H1 (cell line): ENCODE data around the gene ZNF134. TPM values are rescaled to one million over a fixed set of nuclear protein-coding genes. Genes with fewer than 3 reads are reported as not detected.
A peak's percentile ranks its signal among the peaks of the same experiment; 100 is the strongest.

Experiments used
- ASH2L ChIP-seq: fragments of 200-600, 300-600 bp; sonication (generic); IDR thresholded peaks from one replicate; pipeline ENCODE4 v1.7.1; 2017; ENCODE audit warnings: low read length
- BACH1 ChIP-seq: IDR thresholded peaks from 2 replicates; pipeline ENCODE4 v1.6.1; 2012; ENCODE audit warnings: low read length, improper control_type of control experiment
- CEBPB ChIP-seq: IDR thresholded peaks from 2 replicates; pipeline ENCODE4 v1.6.1; 2012; ENCODE audit warnings: low read depth, low read length
- CREB1 ChIP-seq: IDR thresholded peaks from 2 replicates; pipeline ENCODE4 v1.6.1; 2012; ENCODE audit warnings: inconsistent platforms
- EZH2 ChIP-seq: fragments of 200-600 bp; sonication (generic); IDR thresholded peaks from 2 replicates; pipeline ENCODE4 v1.7.1; 2012; ENCODE audit warnings: low read depth, mild to moderate bottlenecking, moderate library complexity, low read length, inconsistent platforms; ENCODE audit not compliant: severe bottlenecking
- GABPA ChIP-seq: IDR thresholded peaks from 2 replicates; pipeline ENCODE4 v1.6.1; 2011; ENCODE audit warnings: mild to moderate bottlenecking, low read length, moderate library complexity, borderline replicate concordance; ENCODE audit not compliant: insufficient read depth
- GTF2F1 ChIP-seq: IDR thresholded peaks from 2 replicates; pipeline ENCODE4 v1.6.1; 2012; ENCODE audit warnings: low read depth, low read length, improper control_type of control experiment, borderline replicate concordance
- KDM1A ChIP-seq: fragments of 200-600, 300-600 bp; sonication (generic); IDR thresholded peaks from 2 replicates; pipeline ENCODE4 v1.7.1; 2016; ENCODE audit warnings: mild to moderate bottlenecking, low read length, borderline replicate concordance
- MAFK ChIP-seq: IDR thresholded peaks from 2 replicates; pipeline ENCODE4 v1.6.1; 2012; ENCODE audit warnings: low read depth, mild to moderate bottlenecking, improper control_type of control experiment, low read length
- RBBP5 ChIP-seq: IDR thresholded peaks from 2 replicates; pipeline ENCODE4 v1.7.1; 2012; ENCODE audit warnings: low read depth, mild to moderate bottlenecking, inconsistent platforms, low read length, moderate library complexity, borderline replicate concordance
- RFX5 ChIP-seq: IDR thresholded peaks from 2 replicates; pipeline ENCODE4 v1.6.1; 2011; ENCODE audit warnings: low read depth, low read length, improper control_type of control experiment, borderline replicate concordance
- SAP30 ChIP-seq: fragments of 300-600 bp; sonication (generic); IDR thresholded peaks from 2 replicates; pipeline ENCODE4 v1.7.1; 2012; ENCODE audit warnings: low read length, moderate library complexity, mild to moderate bottlenecking, inconsistent platforms; ENCODE audit not compliant: insufficient read depth, insufficient replicate concordance
- SP4 ChIP-seq: IDR thresholded peaks from 2 replicates; pipeline ENCODE4 v1.6.1; 2012; ENCODE audit warnings: low read length, inconsistent platforms
- TAF7 ChIP-seq: optimal IDR thresholded peaks from 2 replicates; pipeline ENCODE3; 2011; ENCODE audit warnings: low read depth, mild to moderate bottlenecking, inconsistent platforms, low read length, moderate library complexity, borderline replicate concordance
- polyA plus RNA-seq, 7 experiments: library from polyadenylated mRNA; depleted of rRNA in 3 of 7; stranded (reverse) in 5 of 7; unstranded in 2 of 7; fragments of >200 nt in 5 of 7; fragments of 200-250 nt in 2 of 7; gene quantifications; 1 replicate in 5 of 7; 2 replicates in 1 of 7; 4 replicates in 1 of 7; pipeline versions ENCODE4 v1.2.1 to v1.2.3, GENCODE V29; 2011 to 2013; ENCODE audit warnings: missing spikeins in 2 of 7, mixed read lengths in 2 of 7
- total RNA-seq: library from RNA; stranded (reverse); fragmentation: NEBNext Ultra II Directional; extraction: Animal tissue kit (Norgen Biotek cat#: 25700); gene quantifications from 2 replicates; pipeline ENCODE4 v1.2.1, GENCODE V29; 2021
- TF ChIP-seq, protein P1 (sequence below), 3 experiments: IDR thresholded peaks; 1 replicate in 2 of 3; 2 replicates in 1 of 3; pipeline versions ENCODE4 v1.5.1 to v1.6.1; 2011; ENCODE audit warnings: low read length in 3 of 3, mild to moderate bottlenecking in 3 of 3, inconsistent platforms in 2 of 3, low read depth in 1 of 3, moderate library complexity in 1 of 3; ENCODE audit not compliant: insufficient read depth in 1 of 3; ENCODE audit errors: control extremely low read depth in 1 of 3
- TF ChIP-seq, protein P2 (sequence below): IDR thresholded peaks from 2 replicates; pipeline ENCODE4 v1.6.1; 2011; ENCODE audit warnings: low read depth, mild to moderate bottlenecking, low read length; ENCODE audit not compliant: insufficient read depth
- TF ChIP-seq, protein P3 (sequence below): IDR thresholded peaks from 2 replicates; pipeline ENCODE4 v1.6.1; 2012; ENCODE audit warnings: low read length, inconsistent platforms
- TF ChIP-seq, protein P4 (sequence below): IDR thresholded peaks from 2 replicates; pipeline ENCODE4 v1.6.1; 2012; ENCODE audit warnings: inconsistent platforms

ZNF134 gene
- total and polyA plus RNA-seq, 2 of the 8 experiments (the other 6 are each of a cell fraction or from before 2014, with no cell fraction given): 16.6 to 54.6 TPM

DNA sequence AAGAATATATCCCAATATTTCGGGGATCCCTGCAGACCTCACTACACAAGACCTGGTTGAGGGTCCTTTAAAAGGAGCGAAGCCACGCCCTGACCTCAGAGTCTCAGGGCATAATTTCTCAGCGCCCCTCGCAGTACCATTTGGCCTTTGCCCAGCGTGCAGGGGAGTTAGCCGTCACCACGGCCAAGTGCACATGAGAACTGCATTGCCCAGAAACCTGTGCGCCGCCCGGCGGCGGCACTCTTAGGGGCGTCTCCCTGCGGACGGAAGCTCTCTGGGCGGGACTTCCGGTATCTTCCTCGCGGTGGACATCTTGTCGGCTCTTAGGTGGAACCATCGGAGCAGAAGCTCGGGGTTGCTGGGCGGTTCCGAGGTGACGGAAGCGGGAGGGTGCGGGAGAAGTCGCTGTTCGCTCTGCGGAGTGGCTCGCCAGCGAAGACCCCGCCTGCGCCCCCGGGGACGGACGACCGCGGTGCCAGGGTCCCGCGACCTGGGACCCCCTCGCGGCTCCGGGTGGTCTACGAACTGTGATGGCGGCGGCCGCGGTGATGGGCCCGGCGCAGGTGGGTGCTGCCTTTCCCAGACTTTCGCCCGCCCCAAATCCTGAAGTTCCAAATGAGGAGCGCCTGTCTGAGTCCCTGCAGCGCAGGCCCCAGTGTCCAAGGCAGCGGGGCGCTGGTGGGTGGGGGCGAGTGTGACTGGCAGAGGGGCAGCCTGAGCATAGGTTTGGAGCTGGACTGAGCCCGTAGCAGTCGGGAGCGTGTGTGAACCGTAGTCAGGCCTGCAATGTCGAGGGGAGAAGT, at the start of gene ZNF134 (continued):
- TF ChIP-seq EZH2 (no peak), KDM1A (no peak), MAFK (no peak), CEBPB (no peak), CREB1 (peak; percentile 32), SP4 (peak; percentile 43; the same call in 1 of the 2 replicates), GABPA (peak; percentile 94), RBBP5 (peak; percentile 42; the same call in 1 of the 2 replicates), BACH1 (no peak), RFX5 (no peak), TAF7 (peak; percentile 71), SAP30 (no peak), ASH2L (peak; percentile 80), GTF2F1 (no peak)
- TF ChIP-seq, protein P1, sequence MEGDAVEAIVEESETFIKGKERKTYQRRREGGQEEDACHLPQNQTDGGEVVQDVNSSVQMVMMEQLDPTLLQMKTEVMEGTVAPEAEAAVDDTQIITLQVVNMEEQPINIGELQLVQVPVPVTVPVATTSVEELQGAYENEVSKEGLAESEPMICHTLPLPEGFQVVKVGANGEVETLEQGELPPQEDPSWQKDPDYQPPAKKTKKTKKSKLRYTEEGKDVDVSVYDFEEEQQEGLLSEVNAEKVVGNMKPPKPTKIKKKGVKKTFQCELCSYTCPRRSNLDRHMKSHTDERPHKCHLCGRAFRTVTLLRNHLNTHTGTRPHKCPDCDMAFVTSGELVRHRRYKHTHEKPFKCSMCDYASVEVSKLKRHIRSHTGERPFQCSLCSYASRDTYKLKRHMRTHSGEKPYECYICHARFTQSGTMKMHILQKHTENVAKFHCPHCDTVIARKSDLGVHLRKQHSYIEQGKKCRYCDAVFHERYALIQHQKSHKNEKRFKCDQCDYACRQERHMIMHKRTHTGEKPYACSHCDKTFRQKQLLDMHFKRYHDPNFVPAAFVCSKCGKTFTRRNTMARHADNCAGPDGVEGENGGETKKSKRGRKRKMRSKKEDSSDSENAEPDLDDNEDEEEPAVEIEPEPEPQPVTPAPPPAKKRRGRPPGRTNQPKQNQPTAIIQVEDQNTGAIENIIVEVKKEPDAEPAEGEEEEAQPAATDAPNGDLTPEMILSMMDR (IDR thresholded peaks at IDR 0.05; ENCODE audit: control extremely low read depth in 1 of 3, insufficient read depth in 1 of 3, low read depth in 1 of 3, low read length in 3 of 3): no peak
- TF ChIP-seq, protein P2, sequence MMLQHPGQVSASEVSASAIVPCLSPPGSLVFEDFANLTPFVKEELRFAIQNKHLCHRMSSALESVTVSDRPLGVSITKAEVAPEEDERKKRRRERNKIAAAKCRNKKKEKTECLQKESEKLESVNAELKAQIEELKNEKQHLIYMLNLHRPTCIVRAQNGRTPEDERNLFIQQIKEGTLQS: no peak
- TF ChIP-seq, protein P3, sequence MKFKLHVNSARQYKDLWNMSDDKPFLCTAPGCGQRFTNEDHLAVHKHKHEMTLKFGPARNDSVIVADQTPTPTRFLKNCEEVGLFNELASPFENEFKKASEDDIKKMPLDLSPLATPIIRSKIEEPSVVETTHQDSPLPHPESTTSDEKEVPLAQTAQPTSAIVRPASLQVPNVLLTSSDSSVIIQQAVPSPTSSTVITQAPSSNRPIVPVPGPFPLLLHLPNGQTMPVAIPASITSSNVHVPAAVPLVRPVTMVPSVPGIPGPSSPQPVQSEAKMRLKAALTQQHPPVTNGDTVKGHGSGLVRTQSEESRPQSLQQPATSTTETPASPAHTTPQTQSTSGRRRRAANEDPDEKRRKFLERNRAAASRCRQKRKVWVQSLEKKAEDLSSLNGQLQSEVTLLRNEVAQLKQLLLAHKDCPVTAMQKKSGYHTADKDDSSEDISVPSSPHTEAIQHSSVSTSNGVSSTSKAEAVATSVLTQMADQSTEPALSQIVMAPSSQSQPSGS: 0 out of 2 replicates have a peak, but pooled peaks have one; percentile 35
- TF ChIP-seq, protein P4, sequence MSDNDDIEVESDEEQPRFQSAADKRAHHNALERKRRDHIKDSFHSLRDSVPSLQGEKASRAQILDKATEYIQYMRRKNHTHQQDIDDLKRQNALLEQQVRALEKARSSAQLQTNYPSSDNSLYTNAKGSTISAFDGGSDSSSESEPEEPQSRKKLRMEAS: peak; percentile 55
